GM18867 (cell line): ENCODE measurements around the gene BLACAT1.

ENCODE experiments used
- ATAC-seq: cut with Tn5 transposase; IDR thresholded peaks from one replicate; pipeline ENCODE4 v1.9.1; 2021; ENCODE audit warnings: mild to moderate bottlenecking, moderate library complexity; ENCODE audit not compliant: unreplicated experiment

The BLACAT1 gene

DNA sequence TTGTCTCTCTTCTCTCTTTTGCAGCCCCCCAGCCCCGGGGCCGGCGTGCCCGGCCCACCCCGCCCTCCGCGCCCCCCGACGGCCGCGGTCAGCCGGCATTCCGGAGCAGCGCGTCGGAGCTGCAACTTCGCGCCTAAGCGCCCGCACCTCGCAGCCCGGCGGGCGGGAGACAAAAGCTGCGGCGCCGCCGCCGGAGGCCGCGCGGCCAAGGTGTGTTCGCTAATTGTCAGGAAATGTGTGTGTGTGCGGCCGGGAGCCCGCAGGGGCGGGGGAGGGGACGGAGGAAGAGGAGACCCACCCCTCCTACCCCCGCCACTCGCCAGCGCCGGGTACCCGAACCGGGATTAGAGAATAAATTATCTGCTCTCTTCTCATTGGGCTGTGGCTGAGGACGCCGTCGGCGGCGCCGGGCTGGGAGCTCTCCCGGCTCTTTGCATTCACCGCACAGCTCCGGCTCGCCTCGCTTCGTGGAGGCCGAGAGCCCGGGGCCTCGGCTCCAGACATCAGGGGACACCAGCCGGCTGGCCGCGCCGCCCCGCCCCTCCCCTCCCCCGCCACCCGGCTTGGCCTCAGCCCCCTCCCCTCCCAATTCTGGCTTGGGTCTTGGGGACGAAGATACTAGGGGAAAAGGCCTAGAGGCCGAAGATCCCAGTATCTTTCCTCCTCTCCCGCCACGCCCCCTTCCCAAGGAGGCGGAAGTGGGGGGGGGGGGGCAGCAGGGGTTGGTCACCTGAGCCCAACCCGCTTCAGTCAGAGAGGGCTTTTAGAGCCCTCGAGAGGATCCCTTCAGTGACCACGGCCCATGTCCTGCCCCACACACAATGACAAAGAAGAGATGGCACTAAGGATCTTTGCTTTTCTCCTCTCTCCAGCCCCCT is 1.3 kb upstream of the BLACAT1 start:
- ATAC-seq: no peak

DNA sequence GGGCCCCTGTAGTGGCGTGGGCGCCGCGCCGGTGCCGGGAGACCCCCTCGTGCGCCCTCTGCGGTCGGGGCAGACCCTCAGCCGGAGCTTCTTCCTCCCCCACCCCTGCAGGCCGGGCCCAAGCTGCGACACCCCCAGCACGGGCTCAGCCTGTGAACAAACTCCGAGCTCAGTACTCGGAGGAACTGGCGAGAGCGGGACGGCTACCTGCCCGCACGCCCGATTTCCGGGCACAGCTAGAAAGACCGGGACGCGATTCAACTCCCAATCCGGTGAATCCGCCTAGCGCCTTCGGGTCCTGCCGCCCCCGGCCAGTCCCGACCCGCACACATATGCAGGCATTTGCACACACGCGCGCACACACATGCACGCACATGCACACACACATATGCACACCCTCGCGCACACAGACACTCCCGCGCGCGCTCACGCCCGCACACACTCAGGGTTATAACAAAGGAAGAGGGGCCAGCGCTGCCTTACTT is 580 bp upstream of the BLACAT1 start:
- ATAC-seq: no peak

DNA sequence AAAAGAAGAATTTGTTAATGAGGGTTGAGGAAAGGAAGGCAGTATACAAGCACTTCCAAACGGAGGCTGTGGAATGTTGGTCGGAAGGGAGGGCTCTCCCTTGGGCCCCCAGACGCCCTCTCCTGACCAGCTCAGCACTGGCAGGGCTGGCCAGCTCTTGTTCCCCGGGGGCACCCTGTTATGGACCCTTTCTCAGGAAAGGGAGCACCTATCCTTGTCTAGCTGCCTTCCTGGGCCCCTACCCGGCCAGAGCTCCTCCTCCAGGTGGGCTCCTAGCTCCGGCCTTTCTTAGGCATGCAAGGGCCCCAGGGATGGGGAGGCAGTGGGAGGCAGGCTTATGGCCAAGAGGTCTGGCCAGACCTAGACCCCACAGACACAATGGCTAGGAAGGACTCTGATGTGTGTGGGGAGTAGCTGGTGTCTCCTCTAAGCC is 926 bp downstream of the BLACAT1 start:
- no peak for ATAC-seq

DNA sequence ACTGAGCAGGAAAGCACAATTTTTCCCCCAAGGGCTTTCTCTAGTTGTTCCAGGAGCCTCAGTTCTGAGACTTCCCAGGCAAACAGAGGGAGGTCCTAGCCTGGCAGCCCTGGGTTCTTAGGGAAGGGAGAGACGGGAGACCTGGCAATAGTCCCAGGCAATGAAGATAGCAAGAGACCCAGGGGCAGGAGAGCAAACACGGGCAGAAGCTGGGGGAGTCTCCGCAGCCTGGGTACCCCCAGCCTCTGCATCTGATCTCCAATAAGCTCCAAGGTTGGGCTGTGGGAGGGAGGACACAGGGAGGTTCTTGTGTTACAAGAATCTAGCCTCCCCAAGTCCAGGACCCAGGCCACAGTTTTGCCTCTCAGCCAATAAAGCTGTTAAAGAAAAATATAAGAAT is 2.4 kb downstream of the BLACAT1 start:
- no peak for ATAC-seq

DNA sequence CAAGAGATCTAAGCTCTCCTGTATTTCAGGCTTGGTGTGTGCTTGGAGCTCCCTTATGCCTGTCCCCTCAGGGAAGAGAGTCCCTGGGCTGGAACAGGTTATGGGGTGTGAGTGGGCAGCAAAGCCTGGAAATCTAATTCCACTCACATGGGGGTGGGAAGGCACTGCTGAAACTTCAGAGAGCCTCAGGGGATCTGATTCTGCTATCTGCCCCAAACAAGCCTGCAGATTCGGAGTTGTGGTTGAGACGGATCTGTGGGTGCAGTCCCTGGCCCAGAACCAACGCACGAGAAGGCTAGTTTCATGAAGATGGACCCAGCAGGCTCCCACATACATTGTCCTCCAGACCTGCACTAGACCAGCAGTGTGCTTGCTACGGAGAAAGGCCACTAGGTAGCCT is 2.9 kb downstream of the BLACAT1 start:
- ATAC-seq: no peak

DNA sequence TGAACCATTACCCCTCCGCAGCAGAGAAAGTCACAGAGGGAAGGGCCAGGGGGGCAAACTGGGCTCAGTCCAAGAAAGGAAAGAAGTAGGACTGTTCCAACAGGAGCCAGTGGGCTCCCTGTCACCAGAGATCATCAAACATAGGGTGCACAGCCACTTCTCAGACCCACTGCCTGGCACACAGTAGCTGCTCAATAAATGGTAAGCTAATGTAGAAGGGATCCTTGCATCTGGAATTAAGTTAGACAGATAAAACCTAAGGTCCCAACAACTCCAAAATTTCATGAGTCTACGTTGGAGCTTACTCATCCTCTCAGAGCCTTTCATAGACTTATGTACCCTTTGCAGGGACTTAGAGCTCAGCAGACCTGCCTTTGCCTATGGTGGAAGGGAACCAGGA is 3.5 kb downstream of the BLACAT1 start:
- ATAC-seq: no peak

DNA sequence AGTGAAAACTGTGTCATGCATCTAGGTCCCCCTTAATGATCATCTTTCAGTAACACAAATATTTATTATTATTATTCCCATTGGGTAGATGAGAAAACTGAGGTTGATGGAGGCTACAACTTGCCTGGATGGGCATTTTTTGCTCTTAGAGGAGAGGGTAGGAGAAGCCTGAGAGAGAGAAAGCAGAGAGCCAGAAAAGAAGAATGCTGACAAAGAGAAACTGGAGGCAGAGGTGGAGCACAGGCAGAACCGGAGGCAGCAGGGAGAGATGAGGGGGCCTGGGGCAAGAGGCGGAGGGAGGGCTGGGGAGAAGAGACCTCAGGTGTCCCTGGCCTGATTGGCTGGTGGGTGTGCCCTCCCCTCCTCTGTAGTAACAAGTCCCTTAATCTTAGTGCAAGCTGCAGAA is 4.1 kb downstream of the BLACAT1 start:
- ATAC-seq: no peak

DNA sequence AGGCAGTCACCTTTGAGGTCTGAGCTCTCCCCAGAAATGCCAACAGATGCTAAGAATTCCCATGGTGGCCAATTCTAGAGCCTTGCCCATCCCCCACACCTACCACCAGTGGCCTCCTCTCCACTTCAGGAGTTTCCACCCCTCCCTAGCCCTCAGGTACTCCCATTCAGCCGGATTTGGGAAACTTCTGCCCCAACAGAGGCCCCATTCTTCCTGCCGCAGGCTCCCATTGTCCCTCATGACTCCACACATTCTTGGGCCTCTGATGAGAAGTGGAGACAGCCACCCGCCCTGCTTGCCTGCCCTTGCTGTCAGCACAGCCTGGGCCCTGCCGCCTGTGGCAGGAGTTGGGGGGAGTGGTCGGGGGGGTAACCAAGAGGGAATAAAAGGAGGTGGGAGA is 4.6 kb downstream of the BLACAT1 start:
- no peak for ATAC-seq

DNA sequence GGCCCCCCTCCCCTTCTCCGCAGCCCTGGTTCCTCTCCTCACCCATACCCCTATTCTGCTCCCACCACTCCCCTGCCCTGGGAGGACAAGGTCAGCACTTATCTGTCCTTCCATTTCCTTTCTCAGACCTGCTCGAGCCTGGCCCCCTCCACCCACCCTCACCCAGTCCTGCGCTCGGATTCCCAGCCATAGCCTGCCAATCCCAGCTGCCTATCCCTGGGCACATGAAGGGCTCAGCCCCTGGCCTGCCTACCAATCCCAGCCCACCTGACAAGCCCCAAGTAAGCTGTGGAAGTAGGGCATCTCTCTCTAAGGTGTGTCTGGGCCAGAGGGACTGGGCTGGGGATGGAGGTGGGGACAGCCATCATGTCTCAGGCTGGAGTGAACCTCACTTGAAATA is 5.4 kb downstream of the BLACAT1 start:
- ATAC-seq: no peak

DNA sequence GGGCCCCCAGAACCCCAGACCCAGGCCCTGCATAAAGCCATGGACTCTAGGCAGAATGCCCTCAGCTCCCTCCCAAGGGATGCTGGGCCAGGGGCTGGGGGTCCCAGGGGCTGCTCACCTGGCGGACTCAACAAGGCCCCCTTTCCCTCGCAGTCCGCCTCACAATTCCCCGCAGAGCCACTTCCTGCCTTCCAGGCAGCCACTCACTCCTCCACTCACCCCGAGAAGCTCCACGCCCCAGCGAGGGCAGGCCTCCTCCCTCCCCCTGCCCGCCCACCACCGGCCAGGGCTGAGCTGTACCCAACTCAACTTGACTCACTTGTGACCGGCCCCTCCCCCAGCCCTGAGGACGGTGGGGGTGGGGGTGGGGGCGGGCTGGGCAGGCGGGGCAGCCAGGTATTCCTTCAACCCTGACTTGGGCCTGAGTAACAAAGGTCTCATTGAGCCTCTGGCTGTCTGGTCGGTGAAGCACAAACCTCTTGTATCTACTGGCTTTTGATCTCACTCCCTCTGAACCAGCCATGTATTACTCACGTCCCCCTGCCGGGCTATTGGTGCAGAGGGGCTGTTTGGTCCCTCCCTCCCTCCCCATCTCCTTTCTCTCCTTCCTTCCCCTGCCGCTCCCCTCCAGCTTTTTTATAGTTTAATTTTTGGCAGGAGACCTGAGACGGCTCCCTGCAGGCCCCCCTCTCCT is 5.9 kb downstream of the BLACAT1 start:
- no peak for ATAC-seq

DNA sequence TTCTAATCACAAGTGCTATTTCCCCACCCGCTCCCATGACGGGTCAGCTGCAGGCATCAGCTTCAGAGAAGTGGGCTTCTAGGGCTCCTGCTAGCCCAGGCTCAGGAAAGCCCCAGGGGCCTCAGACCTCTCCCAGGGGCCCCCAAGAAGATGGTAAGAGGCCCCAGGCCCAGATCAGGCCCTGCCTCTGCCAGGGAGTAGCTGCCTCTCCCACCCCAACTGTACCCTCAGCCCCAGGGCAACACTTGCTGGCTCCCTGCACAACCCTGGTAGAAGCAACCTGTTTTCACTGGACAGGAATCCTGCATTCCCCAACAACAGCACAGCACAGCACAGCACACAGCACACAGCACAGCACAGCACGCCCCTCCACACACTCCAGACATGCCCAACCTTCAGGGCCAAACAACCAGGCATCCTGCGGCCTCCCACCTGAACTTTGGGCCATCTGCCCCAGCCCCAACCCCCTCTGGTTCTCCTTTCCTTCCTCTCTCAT is 6.5 kb downstream of the BLACAT1 start:
- ATAC-seq: no peak

DNA sequence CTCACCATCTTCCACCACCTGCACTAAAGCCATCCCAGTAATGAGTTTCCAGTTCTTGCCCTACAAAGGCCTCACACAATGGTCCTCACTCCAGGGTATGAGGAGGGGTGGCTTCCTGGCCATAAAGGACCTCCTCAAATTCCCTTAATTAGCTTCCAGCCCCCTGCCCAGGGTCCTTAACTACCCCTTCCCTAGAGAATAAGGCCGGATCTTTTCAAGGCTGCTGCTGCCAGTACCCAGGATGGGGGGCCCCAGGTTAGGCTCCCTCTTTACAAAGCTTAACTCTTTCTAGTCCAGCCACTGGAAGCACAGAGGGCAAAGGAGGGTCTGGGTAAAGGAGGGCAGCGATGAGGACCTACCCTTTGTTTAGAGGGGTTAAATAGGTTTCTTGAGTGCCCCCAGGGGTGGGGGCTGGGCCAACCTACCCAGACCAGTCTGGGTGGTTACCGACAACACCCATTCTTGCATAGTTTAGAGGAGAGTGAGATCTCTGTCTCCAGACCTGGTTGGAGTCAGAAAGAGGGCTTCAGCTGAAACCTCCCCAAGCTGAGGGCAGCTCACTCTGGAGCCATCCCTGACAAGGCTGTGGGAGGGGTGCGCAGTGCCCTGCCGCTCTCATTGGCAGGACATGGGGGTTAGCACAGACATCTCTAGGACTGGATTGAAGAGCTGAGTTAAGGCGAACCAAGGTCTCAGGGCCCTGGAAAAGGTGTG is 7.1 kb downstream of the BLACAT1 start:
- no peak for ATAC-seq

DNA sequence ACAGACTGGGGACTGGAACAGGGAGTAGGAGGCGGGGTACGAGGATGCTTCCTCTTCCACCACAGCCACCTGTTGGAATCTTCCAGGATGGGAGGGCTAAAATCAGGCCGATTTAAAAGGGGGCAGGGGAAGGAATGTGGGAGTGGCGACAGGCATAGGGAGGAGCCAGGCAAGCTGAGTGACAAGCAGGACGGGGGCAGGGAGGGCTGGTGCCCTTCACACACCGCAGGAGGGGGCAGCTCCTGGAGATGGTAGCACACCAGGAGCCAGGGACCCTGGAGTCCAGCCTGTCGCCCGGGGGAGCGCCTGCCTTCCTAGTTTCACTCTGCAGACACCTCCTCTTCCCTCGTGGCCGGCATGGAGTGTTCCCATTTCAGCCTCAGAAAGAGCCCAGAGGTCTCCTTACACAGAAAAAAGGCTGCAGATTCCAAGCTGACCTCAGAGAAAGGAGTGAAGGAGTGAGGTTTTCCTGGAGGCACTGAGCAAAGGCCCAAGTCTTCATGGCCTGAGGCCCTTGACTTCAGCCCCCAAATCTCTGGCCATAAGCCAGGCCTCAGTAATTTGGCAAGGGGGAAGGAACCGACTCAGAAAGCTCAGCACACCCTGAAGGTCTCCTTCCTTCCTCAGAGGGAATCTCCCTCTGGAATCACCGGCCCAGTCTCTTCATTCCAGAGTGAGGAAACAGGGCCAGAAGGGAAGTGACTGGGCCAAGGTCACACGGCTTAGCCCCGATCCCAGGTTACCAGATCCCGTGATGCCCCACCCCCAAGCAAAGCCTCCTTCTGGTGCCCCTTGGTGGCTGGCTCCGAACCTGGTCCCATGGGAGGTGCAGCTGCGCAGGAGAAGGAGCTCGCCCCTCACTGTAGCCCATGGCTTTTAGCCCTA is 8.1 kb downstream of the BLACAT1 start:
- no peak for ATAC-seq

DNA sequence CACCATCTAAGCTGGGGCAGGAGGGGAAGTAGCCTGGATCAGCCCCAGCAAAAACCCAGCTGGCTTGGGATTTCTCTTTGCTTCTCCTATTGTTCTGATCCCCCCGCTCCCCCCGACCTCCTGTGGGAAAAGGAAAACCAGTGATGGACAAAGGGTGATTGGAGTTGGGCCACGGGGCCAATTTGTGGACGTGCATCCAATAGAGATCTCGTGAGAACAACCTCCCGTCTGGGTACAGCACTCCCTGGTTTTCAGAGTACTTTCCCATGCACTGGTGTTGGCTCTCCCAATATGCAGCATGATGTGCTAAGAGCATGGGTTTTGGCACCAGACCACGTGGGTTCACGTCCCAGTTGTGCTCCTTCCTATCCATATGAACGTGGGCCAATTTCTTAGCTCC is 9.0 kb downstream of the BLACAT1 start:
- no peak for ATAC-seq

DNA sequence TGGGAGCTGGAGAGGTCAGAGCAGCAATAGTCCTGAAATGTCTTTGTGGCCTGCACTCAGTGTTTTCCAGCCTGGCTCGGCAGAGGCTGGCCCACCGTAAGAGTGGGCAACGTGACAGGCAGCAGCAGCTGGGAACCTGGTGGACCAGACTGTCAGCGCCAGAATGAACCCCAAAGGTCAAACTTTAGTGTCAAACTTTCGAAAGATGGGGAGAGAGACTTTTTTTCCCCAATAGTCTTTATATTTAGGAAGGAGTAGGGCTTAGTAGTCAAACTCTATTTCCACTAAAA is 10.3 kb downstream of the BLACAT1 start:
- ATAC-seq: no peak

DNA sequence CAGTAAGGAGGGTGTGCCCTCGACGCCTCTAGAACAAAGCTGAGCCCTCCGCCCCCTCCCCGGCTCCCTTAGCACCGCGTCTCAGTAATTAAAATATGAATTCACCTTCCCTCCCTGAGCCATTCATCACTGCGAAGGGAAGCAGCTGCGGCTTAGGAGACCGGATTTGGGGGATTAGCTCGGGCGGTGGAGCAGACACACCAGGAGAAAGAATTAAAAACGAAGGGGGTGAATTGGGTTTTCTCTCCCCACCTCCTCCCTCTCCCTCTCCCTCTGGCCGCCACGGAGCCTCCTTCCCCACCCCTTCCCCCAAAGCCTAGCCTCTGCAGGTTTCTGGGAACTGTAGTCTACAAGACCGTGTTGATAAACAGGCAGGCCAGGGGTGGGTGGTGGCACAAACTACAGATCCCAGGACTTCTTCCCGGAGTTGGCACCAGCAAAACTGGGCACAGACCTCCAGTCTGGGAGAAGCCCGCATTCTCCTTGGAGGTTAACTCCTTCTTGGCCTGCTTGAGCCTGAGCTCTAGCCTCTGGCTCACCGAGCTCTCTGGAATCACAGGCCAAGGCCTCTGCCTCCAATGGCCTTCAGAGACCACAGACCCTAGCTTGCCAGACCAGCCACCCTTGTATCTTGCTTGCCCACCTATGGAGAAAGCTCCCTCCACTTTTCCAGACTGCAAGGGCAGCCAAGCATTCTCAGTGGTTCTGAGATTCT is 10.8 kb downstream of the BLACAT1 start:
- ATAC-seq: no peak

DNA sequence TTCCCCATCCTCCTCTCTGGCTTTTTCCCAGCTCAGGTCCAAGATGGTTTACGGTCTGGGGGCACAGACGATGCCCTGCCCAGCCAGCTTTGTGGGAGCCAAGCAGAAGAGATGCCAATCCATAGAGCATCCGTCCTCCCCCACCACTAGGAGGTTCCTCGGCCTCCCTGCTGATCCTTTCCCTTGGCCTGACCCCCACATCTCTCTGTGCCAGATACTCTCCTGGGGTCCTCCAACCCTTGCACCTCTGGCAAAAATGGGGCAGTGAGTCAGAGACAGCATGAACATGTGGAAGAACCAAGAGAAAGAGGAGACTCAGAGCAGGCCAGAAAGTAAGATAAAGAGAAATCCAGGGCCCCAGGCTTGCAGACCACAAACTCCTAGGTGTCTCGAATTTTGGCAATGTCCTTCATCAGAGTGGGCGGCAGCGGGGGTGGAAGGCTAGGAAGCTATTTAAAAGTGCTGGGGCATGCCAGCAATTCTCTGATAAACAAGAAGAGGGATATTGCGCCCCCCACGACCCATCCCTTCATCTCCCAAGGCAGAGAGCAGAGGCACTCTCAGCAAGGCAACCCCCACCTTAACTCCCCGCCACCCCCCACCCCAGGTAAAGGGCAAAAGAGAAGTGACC is 11.4 kb downstream of the BLACAT1 start:
- no peak for ATAC-seq

DNA sequence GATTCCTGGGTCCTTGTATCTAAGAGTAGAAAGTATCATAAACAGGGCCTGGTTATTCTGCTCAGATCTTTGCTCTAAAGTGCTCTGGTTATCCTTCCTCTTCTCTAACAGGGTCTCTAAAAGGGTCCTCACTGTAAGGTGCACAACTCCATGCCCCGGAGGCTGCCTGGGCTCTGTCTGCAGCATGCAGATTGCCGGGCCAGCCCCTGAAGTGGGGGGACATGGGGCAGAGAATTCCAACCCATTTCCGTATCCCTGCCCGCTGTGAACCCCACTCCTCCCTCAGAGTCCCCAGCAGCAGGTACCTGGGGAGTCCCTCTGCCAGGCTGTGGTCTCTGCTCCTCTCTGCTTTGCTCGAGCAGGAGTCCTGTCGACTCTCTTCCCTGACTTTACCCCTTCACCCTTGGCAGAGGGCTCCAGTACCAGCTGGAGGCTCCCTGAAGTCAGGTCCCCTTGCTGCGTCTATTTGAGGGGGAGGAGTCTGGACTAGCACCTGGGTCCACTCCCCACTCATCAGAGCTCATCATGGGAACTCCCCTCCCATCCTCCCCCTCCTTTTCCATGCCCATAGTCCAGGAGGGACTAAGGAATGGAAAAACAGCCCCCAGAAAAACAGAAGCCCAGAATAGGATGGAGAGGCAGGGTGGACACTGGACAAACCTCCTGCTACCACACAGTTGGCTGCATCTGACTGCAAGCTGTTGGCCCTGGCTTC is 12.1 kb downstream of the BLACAT1 start:
- ATAC-seq: no peak
